Erythroblast (primary cell): Measurements from ENCODE around the gene XPA.

Experiments
- DNase-seq, 2 experiments: peaks; one replicate each; lab custom pipeline; 2025; lab: John Stamatoyannopoulos, UW
- GATA1 ChIP-seq: IDR thresholded peaks from 2 replicates; pipeline ENCODE4 v1.6.1; 2011; ENCODE audit warnings: low read depth, mild to moderate bottlenecking, control low read depth, low read length, moderate library complexity
- POLR2A ChIP-seq: IDR thresholded peaks from 2 replicates; pipeline ENCODE4 v1.6.1; 2011; ENCODE audit warnings: mild to moderate bottlenecking, low read length

The XPA gene

DNA sequence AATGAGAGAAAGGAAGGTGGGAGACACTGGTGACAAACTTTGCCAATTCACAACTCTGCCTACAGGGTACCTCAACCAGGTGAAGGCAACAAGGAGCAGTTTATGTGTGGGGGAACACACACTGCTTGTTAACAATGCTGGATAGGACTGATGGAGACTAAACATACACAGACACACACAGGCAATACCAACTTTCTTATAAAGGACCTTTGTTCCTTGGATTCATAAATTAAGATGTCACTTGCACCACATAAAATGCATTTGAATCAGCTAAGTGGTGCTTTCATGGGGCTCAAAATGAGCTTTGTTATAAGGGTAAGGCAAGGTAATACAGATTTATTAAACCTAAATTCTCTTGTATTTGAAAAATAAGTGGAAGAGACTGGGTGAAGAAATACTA, 68.0 kb downstream of the XPA start:
- TF ChIP-seq GATA1 = no peak
- DNase-seq = no peak

DNA sequence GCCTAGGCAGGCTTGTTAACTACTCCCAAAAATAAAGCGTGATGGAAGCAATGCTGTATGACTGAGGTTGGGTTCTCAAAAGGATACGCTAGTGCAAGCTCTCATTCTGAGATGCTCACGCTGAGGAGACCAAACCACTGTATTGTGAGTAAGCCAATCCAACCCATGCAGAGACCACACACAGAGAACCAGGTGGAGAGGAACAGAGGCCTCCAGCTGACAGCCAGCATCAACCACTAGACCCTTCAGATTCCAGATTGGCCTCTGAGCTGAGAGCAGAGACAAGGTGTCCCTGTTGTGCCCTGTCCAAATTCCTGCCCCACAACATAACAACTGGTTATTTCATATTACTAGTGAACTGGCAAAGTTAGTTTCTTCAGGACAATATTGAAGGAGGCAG, 68.5 kb downstream of the XPA start:
- TF ChIP-seq POLR2A (no peak), GATA1 (no peak)
- no peak for DNase-seq

GRCh38 chr9:97627624-97628023, 69.5 kb downstream of the XPA start:
- DNase-seq = no peak
- TF ChIP-seq GATA1 = no peak

DNA sequence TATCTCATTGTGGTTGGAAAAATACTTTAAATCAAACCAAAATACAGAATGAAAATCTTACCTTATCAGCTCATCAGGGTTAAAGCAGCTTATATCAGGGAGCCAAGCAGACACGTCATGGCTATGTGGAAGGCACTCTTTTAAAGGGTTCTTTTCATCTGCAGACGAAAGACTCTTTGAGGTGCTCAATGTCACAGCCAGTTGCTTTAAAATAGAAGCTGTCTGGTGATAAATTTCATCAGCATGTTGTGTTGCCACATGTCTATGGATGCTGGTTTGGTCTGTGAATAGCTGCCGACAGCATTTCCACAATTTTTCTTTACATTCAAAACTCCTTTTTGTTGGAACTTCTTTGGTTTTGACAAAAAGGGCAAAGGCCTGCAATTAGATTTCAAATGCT, 71.5 kb downstream of the XPA start:
- no peak for DNase-seq
- TF ChIP-seq POLR2A = no peak
- no peak for TF ChIP-seq GATA1
